ENCODE data around the gene CCDC201. TPM values are rescaled to one million over a fixed set of nuclear protein-coding genes. Genes with fewer than 3 reads are reported as not detected.

Gene CCDC201
- not detected for polyA plus RNA-seq (ENCODE audit: insufficient read length in 4 of 4)

- no peak for DNase-seq (ENCODE audit: low read depth in 4 of 4, low spot score in 3 of 4)
Observed at GRCh38 chr7:45873035-45873354, at the start of gene CCDC201. TSS of gene CCDC201 (minus strand) at chr7:45873082. CDS start at chr7:45873007, 75 bp downstream.

- DNase-seq (ENCODE audit: low read depth in 4 of 4, low spot score in 3 of 4), result peak in 2 of 4 donors; percentile 67 to 71
Observed at GRCh38 chr7:45921699-45922519, 49.0 kb upstream of the CCDC201 start.

- no peak for DNase-seq (ENCODE audit: low read depth in 4 of 4, low spot score in 3 of 4)
Observed at GRCh38 chr7:45921381-45921698, 48.5 kb upstream of the CCDC201 start.

- DNase-seq (ENCODE audit: low read depth in 4 of 4, low spot score in 3 of 4), result peak in 1 of 4 donors; percentile 65
Observed at GRCh38 chr7:45920502-45921380, 47.9 kb upstream of the CCDC201 start, which contains the start of gene IGFBP3. TSS of gene IGFBP3 (minus strand) at chr7:45921272. CDS start at chr7:45921140, 132 bp downstream.

- DNase-seq (ENCODE audit: low read depth in 4 of 4, low spot score in 3 of 4), result no peak
Observed at GRCh38 chr7:45919993-45920459, 47.1 kb upstream of the CCDC201 start.

GRCh38 chr7:45919231-45919784 lies 46.4 kb upstream of the CCDC201 start:
- DNase-seq (ENCODE audit: low read depth in 4 of 4, low spot score in 3 of 4), result no peak

GRCh38 chr7:45918556-45918955 lies 45.7 kb upstream of the CCDC201 start:
- DNase-seq (ENCODE audit: low read depth in 4 of 4, low spot score in 3 of 4), result no peak

GRCh38 chr7:45917658-45918057 lies 44.8 kb upstream of the CCDC201 start:
- DNase-seq (ENCODE audit: low read depth in 4 of 4, low spot score in 3 of 4), result peak in 1 of 4 donors; percentile 60

GRCh38 chr7:45917064-45917463 lies 44.2 kb upstream of the CCDC201 start:
- DNase-seq (ENCODE audit: low read depth in 4 of 4, low spot score in 3 of 4), result no peak

GRCh38 chr7:45915606-45916005 lies 42.7 kb upstream of the CCDC201 start:
- DNase-seq (ENCODE audit: low read depth in 4 of 4, low spot score in 3 of 4), result no peak

GRCh38 chr7:45914911-45915310 lies 42.0 kb upstream of the CCDC201 start:
- no peak for DNase-seq (ENCODE audit: low read depth in 4 of 4, low spot score in 3 of 4)

- DNase-seq (ENCODE audit: low read depth in 4 of 4, low spot score in 3 of 4), result no peak
Observed at GRCh38 chr7:45912972-45913371, 40.1 kb upstream of the CCDC201 start.

GRCh38 chr7:45911311-45911710 lies 38.4 kb upstream of the CCDC201 start:
- no peak for DNase-seq (ENCODE audit: low read depth in 4 of 4, low spot score in 3 of 4)

GRCh38 chr7:45910855-45911254 lies 38.0 kb upstream of the CCDC201 start:
- DNase-seq (ENCODE audit: low read depth in 4 of 4, low spot score in 3 of 4), result no peak

GRCh38 chr7:45909561-45909960 lies 36.7 kb upstream of the CCDC201 start:
- no peak for DNase-seq (ENCODE audit: low read depth in 4 of 4, low spot score in 3 of 4)

GRCh38 chr7:45902820-45903219 lies 29.9 kb upstream of the CCDC201 start:
- no peak for DNase-seq (ENCODE audit: low read depth in 4 of 4, low spot score in 3 of 4)

- DNase-seq (ENCODE audit: low read depth in 4 of 4, low spot score in 3 of 4), result no peak
Observed at GRCh38 chr7:45901566-45901965, 28.7 kb upstream of the CCDC201 start.

GRCh38 chr7:45898222-45898621 lies 25.3 kb upstream of the CCDC201 start:
- no peak for DNase-seq (ENCODE audit: low read depth in 4 of 4, low spot score in 3 of 4)

GRCh38 chr7:45897042-45897690 lies 24.3 kb upstream of the CCDC201 start:
- DNase-seq (ENCODE audit: low read depth in 4 of 4, low spot score in 3 of 4), result no peak

- DNase-seq (ENCODE audit: low read depth in 4 of 4, low spot score in 3 of 4), result no peak
Observed at GRCh38 chr7:45894665-45895062, 21.8 kb upstream of the CCDC201 start.

All from left renal pelvis (tissue), 4 donors.